GM12873 (cell line): ENCODE measurements around the gene MUCL3.

ENCODE experiments used
- CTCF ChIP-seq: IDR thresholded peaks from 2 replicates; pipeline ENCODE4 v1.5.1; 2012; ENCODE audit warnings: low read depth, mild to moderate bottlenecking, moderate library complexity, low read length, control low read depth; ENCODE audit not compliant: insufficient read depth; ENCODE audit errors: missing control alignments

MUCL3 gene

GRCh38 chr6:30937265-30937664 is 3.5 kb upstream of the MUCL3 start:
- TF ChIP-seq CTCF: no peak

- TF ChIP-seq CTCF: no peak
Measured at GRCh38 chr6:30938730-30939129, 2.0 kb upstream of the MUCL3 start.

- TF ChIP-seq CTCF: no peak
Measured at GRCh38 chr6:30939473-30939872, 1.3 kb upstream of the MUCL3 start.

GRCh38 chr6:30942338-30943060 is 1.7 kb downstream of the MUCL3 start:
- TF ChIP-seq CTCF: no peak

GRCh38 chr6:30944051-30944450 is 3.3 kb downstream of the MUCL3 start:
- TF ChIP-seq CTCF: no peak

GRCh38 chr6:30945281-30945680 is 4.5 kb downstream of the MUCL3 start:
- TF ChIP-seq CTCF: no peak

GRCh38 chr6:30947231-30947630 is 6.5 kb downstream of the MUCL3 start:
- no peak for TF ChIP-seq CTCF
